GM12873 (cell line): ENCODE measurements around the gene IDH2.

Experiments
- TF ChIP-seq, protein P1 (sequence below): IDR thresholded peaks from 2 replicates; pipeline ENCODE4 v1.5.1; 2012; ENCODE audit warnings: low read depth, mild to moderate bottlenecking, moderate library complexity, low read length, control low read depth; ENCODE audit not compliant: insufficient read depth; ENCODE audit errors: missing control alignments

The IDH2 gene

DNA sequence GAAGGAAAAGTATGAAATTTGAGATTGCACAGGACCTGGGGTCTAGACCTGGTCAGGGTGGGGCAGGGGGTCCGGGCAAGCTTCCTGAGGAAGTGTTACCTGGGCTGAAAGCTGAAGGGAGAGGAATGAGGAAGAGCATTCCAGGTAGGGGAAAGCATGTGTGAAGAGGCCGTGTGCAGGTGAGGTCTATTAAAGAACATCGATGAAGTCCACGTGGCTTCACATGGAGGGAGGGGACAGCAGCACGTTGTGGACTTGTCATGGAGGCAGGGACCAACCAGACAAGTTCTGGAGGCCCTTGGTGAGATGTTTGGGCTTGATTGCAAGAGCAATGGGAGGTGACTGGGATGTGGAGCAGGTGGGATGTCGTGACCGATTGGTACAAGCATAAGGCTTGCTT, 47.1 kb downstream of the IDH2 start:
- TF ChIP-seq, protein P1, sequence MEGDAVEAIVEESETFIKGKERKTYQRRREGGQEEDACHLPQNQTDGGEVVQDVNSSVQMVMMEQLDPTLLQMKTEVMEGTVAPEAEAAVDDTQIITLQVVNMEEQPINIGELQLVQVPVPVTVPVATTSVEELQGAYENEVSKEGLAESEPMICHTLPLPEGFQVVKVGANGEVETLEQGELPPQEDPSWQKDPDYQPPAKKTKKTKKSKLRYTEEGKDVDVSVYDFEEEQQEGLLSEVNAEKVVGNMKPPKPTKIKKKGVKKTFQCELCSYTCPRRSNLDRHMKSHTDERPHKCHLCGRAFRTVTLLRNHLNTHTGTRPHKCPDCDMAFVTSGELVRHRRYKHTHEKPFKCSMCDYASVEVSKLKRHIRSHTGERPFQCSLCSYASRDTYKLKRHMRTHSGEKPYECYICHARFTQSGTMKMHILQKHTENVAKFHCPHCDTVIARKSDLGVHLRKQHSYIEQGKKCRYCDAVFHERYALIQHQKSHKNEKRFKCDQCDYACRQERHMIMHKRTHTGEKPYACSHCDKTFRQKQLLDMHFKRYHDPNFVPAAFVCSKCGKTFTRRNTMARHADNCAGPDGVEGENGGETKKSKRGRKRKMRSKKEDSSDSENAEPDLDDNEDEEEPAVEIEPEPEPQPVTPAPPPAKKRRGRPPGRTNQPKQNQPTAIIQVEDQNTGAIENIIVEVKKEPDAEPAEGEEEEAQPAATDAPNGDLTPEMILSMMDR = no peak

DNA sequence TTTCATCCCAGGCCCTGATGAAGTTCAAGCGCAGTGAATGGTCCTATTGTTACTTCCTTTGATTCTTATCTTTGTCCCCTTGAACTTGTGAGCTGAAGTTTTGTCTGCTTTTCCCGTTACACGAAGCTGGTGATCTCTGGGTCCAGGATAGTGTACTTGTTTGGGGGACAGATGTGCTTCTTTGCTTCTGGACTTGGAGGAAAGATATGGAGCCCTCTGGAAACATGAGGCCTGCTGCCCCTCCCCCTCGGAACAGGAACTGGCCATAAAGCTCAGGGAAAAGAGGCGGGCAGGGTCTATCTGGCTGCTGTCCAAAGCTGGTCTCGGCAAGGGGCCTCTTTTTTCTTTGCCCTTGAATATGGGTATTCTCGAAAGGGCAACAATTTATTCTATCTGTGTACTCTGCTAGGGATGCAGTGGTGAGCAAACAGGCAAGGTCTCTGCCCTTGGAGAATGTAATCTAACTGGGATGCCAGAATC, 47.6 kb downstream of the IDH2 start:
- TF ChIP-seq, protein P1 = no peak

DNA sequence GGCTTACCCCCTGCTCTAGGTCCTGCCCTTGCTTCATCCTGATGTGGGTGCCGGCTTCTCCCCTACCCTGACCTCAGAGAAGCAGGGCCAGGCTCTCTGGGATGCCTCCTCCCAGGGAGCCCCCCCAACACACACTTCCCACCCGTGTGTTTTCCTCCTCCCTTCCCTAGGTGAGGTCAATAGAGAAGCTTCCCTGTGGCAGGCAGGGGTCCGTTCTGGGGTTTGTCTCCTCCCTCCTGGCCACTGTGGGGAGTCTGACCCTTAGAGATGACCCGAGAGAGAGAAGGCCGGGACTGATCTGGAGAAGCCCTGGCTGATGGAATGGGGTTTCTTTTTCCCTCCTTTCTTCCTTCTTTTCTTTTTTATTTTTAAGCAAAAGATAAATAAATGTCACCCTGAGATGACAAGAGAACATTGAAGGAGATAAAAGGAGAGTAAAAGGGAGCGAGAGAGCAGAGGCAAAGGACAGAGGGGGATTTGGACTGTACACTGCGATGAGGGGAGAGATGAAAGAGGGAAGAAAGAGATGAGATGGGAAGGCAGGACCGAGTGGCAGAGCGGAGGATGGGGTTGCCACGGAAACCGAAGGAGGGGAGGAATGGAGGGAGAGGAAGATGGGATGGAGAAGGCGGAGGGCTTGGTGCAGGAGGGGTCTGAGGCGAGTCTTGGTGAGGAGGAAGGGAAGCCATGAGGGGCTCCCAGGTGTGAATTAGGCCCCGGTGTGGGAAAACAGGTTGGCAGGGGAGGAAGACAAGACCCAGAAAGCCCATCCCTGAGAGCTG, 48.4 kb downstream of the IDH2 start:
- TF ChIP-seq, protein P1 = no peak

DNA sequence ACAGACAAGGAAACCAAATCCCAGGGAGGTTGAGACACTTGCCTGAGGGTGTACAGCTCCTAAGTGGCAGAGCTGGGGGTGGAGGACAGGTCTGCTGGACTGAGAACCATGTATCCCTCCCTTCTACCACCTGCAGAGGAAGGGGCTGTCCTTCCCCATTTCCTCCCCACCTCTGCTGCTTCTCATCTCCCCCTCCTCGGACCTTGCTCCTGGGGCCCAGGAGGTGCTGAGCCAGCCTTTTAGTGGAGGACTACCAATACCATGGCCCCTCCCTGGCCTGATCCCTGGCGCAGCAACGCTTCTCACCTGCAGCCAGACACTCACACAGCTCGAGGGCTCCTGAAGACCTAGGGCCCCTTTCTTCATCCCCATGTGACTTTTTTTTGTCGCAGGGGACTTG, 50.4 kb downstream of the IDH2 start:
- TF ChIP-seq, protein P1 = no peak

DNA sequence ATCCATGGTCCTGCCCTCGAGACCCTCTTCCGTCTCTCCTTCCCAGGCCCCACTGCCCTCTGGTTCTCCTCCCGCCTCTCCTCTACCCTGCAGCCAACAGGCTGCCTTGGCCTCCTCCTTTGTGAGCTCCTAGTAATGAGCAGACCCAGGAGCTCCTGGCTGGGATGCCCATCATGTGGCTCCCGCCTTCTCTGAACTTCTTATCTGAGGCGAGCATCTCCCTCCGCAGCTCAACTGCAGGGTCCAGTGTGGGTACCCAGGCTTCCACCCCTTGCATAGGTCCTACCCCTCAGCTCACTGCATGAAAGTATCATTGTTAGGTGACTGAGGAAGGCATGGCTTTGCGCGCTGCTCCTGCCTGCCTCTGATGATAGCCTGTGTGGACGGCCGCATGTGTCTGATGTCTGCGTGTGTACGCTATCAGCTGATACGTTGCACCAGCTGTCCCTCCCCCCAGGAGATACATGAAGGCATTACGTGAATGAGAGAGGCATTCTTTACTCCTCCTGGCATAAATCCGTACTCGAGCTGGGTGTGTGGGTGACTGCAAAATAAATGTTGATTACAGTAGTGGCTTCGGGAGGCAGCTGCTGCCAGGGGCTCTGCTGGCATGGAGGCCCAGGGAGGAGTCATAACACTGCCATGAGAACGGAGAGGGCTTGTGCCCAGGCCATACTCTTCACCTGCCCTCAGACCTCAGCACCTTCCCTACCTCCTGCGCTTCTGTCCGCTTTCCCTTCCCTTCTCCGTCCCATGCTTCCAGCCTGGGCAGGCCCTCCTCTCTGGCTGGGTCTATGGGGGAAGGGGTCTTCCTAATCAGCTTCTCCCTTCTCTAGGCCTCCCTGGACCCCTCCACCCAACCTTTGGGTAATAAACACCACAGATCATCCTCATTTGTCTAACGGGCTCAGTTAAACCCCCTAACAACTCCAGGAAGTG, 52.3 kb downstream of the IDH2 start:
- TF ChIP-seq, protein P1 = no peak

DNA sequence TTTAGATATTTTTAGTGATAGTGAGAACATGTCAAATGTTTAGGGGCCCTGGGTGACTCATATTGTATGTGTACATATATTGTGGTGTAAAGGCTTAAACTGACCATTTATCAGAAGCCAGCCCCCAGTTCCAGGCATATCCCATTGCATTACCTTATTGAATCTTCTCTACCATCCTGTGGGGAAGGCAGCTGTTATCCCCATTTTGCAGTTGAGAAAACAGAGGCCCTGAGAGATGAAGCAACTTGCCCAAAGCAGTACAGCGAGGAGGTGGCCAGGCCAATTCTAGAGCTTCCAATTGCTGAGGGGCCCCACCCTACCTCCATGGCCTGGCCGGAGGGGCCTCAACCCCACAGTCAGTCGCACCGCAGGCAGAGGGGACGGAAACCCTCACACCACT, 53.2 kb downstream of the IDH2 start:
- TF ChIP-seq, protein P1 = no peak
